Gastroesophageal sphincter (tissue), 3 donors: ENCODE results near the gene COMP.

Experiments
- EP300 ChIP-seq: sonication (generic); formaldehyde crosslinking; IDR thresholded peaks from one replicate; pipeline ENCODE4 v1.6.1; 2017; ENCODE audit warnings: antibody characterized with exemption, mild to moderate bottlenecking
- POLR2A ChIP-seq, 2 donors: fragments of 450-650 bp; IDR thresholded peaks; one replicate each; pipeline ENCODE4 v1.6.1; 2017; ENCODE audit warnings: antibody characterized with exemption in 2 of 2, mild to moderate bottlenecking in 2 of 2, moderate library complexity in 1 of 2
- POLR2AphosphoS5 ChIP-seq: sonication (generic); formaldehyde crosslinking; IDR thresholded peaks from one replicate; pipeline ENCODE4 v1.6.1; 2017; ENCODE audit warnings: antibody characterized with exemption
- TF ChIP-seq, protein P1 (sequence below), 4 experiments: fragments of 200-600 bp in 2 of 4; fragments of 450-650 bp in 2 of 4; sonication (generic) in 1 of 4; IDR thresholded peaks; one replicate each; pipeline ENCODE4 v1.5.1; 2017 to 2019; ENCODE audit warnings: antibody characterized with exemption in 4 of 4, mild to moderate bottlenecking in 2 of 4, moderate library complexity in 2 of 4

DNA sequence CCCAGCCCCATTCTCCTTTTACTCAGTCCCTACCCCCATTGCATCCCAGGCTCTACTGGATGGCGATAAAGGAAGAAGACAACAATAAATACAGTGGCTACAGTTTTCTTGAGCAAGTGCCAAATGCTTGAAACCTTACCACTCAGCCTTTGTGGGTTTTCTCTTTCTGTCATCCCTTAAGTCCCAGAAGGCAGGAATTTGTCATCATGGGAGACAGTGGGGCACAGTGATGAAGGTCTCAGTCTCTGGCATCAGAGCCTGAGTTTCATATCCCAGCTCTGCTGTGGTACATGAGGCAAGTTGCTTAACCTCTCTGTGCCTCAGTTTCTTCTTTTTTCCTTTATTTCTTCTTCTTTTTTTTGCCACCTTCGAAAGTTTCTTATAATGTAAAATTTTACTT lies 5.1 kb upstream of the COMP start:
- TF ChIP-seq, protein P1, sequence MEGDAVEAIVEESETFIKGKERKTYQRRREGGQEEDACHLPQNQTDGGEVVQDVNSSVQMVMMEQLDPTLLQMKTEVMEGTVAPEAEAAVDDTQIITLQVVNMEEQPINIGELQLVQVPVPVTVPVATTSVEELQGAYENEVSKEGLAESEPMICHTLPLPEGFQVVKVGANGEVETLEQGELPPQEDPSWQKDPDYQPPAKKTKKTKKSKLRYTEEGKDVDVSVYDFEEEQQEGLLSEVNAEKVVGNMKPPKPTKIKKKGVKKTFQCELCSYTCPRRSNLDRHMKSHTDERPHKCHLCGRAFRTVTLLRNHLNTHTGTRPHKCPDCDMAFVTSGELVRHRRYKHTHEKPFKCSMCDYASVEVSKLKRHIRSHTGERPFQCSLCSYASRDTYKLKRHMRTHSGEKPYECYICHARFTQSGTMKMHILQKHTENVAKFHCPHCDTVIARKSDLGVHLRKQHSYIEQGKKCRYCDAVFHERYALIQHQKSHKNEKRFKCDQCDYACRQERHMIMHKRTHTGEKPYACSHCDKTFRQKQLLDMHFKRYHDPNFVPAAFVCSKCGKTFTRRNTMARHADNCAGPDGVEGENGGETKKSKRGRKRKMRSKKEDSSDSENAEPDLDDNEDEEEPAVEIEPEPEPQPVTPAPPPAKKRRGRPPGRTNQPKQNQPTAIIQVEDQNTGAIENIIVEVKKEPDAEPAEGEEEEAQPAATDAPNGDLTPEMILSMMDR (IDR thresholded peaks at IDR 0.05): no peak
- no peak for TF ChIP-seq POLR2AphosphoS5
- TF ChIP-seq EP300: no peak
- TF ChIP-seq POLR2A (IDR thresholded peaks at IDR 0.05): no peak
